Fibroblast of villous mesenchyme (primary cell): ENCODE measurements around the gene FAM168A. TPM values are rescaled to one million over a fixed set of nuclear protein-coding genes. Genes with fewer than 3 reads are reported as not detected.

Experiments used
- DNase-seq: peaks from one replicate; pipeline ENCODE4 v3.0.0-alpha.2; 2010; ENCODE audit warnings: low read depth
- H3K4me3 ChIP-seq: 2 replicates; pipeline ENCODE4 v1.5.1; 2011; ENCODE audit warnings: low read depth, mild to moderate bottlenecking, low read length
- CTCF ChIP-seq: IDR thresholded peaks from 2 replicates; pipeline ENCODE4 v1.5.1; 2012; ENCODE audit warnings: low read depth, mild to moderate bottlenecking, low read length; ENCODE audit not compliant: insufficient read depth
- total RNA-seq: library from RNA; depleted of rRNA; stranded (reverse); fragments of >200 nt; gene quantifications from 2 replicates; pipeline ENCODE4 v1.2.3, GENCODE V29; 2012

Gene FAM168A
- total RNA-seq, 1 donor: 22.5 TPM

- DNase-seq: no peak
- no peak for TF ChIP-seq CTCF
- H3K4me3 ChIP-seq: no peak overlapping the region
These were observed 39.1 kb upstream of the FAM168A start for GRCh38 chr11:73637012-73637411.

- no peak for DNase-seq
- TF ChIP-seq CTCF: no peak
- H3K4me3 ChIP-seq: no peak overlapping the region
These were observed 38.3 kb upstream of the FAM168A start for GRCh38 chr11:73636249-73636648.

DNA sequence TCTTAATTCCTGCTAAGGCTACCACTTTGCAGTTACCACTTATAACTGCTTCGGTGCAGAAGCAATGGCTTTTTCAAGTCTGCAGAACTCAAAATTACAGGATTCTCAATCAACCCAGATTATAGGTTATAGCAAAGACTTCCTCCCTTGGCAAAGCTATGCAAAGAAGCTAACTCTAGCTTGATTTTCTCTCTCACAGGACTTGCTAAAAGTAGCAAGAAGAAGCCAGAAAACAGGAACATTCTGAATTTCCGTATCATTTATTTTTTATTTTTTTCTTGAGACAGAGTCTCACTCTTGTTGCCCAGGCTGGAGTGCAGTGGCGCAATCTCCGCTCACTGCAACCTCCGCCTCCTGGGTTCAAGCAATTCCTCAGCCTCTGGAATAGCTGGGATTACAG lies 37.8 kb upstream of the FAM168A start:
- no peak for DNase-seq
- TF ChIP-seq CTCF: no peak
- no peak overlapping the region for H3K4me3 ChIP-seq

DNA sequence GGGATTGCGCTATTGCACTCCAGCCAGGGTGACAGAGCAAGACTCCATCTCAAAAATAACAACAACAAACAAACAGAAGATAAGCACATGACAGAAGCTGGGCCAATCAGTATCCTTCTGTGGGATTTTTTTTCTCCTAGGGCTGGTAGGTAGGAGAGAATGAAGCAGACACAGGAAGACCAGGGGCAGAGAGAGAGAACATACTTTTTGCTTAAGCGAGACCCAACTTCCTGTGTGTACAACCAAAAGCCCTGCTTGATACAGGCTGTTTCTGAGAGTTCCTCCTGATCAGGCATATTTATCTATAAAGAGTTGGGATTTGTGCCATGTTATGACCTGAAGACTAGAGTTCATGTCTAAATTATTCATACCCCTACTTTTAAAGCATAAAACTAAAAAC lies 36.1 kb upstream of the FAM168A start:
- no peak overlapping the region for H3K4me3 ChIP-seq
- DNase-seq: no peak
- no peak for TF ChIP-seq CTCF

DNA sequence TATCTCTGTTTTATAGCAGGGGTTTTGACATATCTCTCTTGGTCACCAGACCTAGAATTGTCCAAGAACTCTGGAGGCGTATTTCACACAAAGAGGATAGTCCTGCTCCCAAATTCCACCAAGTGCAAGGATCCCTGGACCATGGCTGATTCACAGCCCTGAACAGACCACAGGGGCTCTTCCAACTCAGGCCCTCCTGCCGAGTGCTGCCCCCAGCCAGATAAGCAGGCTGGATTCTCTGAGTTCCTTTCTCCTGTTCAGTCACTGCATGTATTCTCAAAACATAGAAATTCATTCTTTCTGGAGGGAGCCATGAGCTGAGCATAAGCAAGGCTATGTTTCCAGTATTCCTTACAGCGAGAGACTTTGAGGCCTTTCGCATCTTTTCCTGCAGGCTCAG lies 35.1 kb upstream of the FAM168A start:
- no peak for DNase-seq
- TF ChIP-seq CTCF: no peak
- H3K4me3 ChIP-seq: no peak overlapping the region

GRCh38 chr11:73629907-73630306 lies 32.0 kb upstream of the FAM168A start:
- no peak overlapping the region for H3K4me3 ChIP-seq
- DNase-seq: no peak
- TF ChIP-seq CTCF: no peak

GRCh38 chr11:73625696-73626318 lies 27.9 kb upstream of the FAM168A start:
- peak; percentile 89 for TF ChIP-seq CTCF
- peak overlapping the region; percentile 7 for H3K4me3 ChIP-seq
- DNase-seq: peak; percentile 69
